Fibroblast of mammary gland (primary cell): ENCODE results near the gene FAM117A.

Experiments used
- DNase-seq: peaks from one replicate; pipeline ENCODE4 v3.0.0-alpha.2; 2010; ENCODE audit warnings: low read depth
- H3K4me3 ChIP-seq: 2 replicates; pipeline ENCODE4 v1.5.1; 2011; ENCODE audit warnings: low read depth, mild to moderate bottlenecking, low read length, moderate library complexity; ENCODE audit not compliant: control insufficient read depth
- TF ChIP-seq, protein P1 (sequence below): conservative IDR thresholded peaks from 2 replicates; pipeline ENCODE4 v1.5.1; 2011; ENCODE audit warnings: low read depth, low read length, inconsistent platforms; ENCODE audit not compliant: control insufficient read depth, insufficient read depth

FAM117A gene, protein sequence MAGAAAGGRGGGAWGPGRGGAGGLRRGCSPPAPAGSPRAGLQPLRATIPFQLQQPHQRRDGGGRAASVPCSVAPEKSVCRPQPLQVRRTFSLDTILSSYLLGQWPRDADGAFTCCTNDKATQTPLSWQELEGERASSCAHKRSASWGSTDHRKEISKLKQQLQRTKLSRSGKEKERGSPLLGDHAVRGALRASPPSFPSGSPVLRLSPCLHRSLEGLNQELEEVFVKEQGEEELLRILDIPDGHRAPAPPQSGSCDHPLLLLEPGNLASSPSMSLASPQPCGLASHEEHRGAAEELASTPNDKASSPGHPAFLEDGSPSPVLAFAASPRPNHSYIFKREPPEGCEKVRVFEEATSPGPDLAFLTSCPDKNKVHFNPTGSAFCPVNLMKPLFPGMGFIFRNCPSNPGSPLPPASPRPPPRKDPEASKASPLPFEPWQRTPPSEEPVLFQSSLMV

DNA sequence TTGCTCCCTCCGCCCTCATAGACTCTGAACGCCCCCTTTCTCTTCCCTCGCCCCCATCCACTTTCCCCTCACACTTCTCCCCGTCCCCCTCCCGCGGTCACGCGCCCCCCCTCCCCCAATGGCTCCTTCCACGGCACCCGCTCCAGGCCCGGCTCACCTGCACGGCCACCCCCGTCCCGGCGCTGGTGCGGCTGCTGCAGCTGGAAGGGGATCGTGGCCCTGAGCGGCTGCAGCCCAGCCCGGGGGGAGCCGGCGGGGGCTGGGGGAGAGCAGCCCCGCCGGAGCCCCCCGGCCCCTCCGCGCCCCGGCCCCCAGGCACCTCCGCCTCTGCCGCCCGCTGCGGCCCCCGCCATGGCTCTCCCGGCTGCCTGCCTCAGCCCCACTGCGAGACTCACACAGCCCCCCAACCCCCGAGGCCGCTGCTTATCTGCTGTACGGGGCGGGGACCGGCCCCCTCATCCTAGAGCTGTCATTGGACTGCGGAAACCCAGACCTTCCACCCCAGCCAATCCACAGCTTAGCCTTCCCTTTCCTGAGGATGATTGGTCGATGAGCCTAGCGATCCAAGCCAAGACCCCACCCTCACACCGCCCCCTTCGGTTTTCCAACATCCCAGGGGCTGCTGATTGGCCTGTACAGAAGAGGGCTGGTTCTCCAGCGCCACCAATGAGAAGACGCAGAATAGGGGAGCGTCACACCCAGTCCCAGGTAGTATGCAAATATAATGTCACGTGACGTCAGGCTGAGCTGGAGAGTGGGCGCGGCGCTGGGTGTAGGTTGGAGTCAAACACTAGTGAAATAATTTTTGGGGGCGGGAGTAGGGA, at the start of gene FAM117A:
Gene FAM117A, minus strand, starts transcription at position 397 of the 824 bp plus-strand sequence. Its CDS starts 44 bp downstream, at position 353.
- peak; percentile 97 for DNase-seq
- TF ChIP-seq, protein P1, sequence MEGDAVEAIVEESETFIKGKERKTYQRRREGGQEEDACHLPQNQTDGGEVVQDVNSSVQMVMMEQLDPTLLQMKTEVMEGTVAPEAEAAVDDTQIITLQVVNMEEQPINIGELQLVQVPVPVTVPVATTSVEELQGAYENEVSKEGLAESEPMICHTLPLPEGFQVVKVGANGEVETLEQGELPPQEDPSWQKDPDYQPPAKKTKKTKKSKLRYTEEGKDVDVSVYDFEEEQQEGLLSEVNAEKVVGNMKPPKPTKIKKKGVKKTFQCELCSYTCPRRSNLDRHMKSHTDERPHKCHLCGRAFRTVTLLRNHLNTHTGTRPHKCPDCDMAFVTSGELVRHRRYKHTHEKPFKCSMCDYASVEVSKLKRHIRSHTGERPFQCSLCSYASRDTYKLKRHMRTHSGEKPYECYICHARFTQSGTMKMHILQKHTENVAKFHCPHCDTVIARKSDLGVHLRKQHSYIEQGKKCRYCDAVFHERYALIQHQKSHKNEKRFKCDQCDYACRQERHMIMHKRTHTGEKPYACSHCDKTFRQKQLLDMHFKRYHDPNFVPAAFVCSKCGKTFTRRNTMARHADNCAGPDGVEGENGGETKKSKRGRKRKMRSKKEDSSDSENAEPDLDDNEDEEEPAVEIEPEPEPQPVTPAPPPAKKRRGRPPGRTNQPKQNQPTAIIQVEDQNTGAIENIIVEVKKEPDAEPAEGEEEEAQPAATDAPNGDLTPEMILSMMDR: no peak
- H3K4me3 ChIP-seq: peak within 1 kb of the TSS; percentile 64

DNA sequence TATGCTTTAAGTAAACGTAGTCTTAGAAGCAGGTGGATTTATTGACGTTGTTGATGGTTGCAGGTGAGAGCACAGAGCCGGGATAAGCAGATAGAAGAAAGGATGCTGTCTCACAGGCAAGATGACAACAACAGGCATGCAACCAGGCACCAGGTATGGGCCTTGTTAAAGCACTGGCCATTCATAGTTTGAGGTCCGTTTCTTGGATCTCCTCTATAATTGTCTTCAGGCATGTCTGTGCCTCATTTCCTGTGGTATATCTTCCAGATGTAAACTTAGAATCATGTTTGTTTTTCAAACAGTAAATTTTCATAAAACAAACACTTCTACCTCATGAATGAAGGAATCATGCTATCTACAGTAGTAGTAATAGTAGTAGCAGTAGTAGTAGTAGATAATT, 45.1 kb upstream of the FAM117A start:
- H3K4me3 ChIP-seq: no peak overlapping the region
- TF ChIP-seq, protein P1: no peak
- DNase-seq: no peak

DNA sequence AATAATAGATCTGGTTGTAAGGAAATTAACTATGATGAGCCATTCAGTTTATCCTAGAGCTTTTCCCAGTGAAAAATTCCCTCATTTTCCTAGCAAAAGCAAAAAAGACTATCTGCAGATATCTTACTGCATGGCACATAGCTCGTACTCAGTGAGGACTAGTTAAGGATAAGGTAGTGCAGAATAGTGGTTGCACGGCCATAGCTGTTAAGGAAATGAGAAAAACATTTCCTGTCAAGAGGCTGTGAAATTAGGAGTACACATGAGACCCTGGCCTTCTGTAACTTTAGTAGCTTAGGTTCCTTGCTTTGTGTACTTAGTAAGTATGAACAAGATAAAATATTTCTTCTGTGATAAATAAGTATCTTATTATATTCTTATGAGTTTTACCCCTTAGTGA, 34.8 kb upstream of the FAM117A start:
- H3K4me3 ChIP-seq: no peak overlapping the region
- DNase-seq: no peak

DNA sequence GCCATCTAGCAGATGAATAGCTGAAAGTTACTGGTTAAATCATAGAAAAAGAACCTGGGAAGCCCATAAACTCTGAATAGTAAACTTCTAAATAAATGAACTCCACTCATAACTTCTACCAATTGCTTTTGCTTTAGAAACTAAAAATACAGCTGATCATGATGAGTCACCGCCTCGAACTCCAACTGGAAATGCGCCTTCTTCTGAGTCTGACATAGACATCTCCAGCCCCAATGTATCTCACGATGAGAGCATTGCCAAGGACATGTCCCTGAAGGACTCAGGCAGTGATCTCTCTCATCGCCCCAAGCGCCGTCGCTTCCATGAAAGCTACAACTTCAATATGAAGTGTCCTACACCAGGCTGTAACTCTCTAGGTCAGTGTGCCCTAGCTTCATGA, 34.3 kb upstream of the FAM117A start:
- TF ChIP-seq, protein P1: no peak
- DNase-seq: peak; percentile 76

More for the DNA sequence above, 34.8 kb upstream of the FAM117A start:
- TF ChIP-seq, protein P1: no peak

DNA sequence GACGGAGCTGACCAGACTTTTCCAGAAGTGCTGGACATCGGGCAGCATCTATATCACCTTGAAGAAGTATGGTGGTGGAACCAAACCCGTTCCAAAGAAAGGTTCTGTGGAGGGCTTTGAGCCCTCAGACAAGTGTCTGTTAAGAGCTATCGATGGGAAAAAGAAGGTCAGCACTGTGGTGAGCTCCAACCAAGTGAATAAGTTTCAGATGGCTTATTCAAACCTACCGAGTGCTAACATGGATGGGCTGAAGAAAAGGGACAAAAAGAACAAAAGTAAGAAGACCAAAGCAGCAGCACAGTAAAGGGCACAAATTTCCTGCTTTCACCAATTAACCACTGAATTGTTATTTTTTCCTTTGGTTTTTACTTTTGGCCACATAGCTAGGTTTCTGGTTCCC, 31.4 kb upstream of the FAM117A start:
- no peak for DNase-seq
- TF ChIP-seq, protein P1: no peak
- H3K4me3 ChIP-seq: no peak overlapping the region

More for the DNA sequence above, 34.3 kb upstream of the FAM117A start:
- no peak overlapping the region for H3K4me3 ChIP-seq

DNA sequence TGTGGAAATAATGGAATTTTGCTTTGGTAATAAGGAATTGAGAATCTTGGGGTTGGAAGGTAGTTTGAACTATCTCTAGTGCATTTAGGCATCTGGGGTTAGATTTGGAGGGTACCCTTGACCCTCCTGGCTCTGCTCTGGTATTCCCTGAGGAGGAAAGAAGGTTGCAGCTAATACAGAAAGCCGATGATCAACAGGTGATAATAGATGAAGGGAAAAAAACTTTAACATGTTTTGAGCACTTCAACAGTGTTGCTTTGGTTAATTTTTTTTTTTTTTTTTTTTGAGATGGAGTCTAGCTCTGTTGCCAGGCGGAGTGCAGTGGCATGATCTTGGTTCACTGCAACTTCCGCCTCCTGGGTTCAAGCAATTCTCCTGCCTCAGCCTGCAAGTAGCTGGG, 29.4 kb upstream of the FAM117A start:
- H3K4me3 ChIP-seq: no peak overlapping the region
- TF ChIP-seq, protein P1: no peak
- DNase-seq: no peak
